A549 (cell line): ENCODE results near the gene SEC14L5.

ENCODE experiments used
- ESRRA ChIP-seq: fragments of 150-350 bp; IDR thresholded peaks from 2 replicates; pipeline ENCODE4 v1.6.1; 2014; ENCODE audit warnings: mild to moderate bottlenecking, low read length, borderline replicate concordance
- POLR2A ChIP-seq: IDR thresholded peaks from 2 replicates; pipeline ENCODE4 v1.6.1; 2012; ENCODE audit warnings: mild to moderate bottlenecking, low read length
- TF ChIP-seq, protein P1 (sequence below): fragments of >200 bp; sonication (Bioruptor Twin); formaldehyde crosslinking; IDR thresholded peaks from 3 replicates; pipeline ENCODE4 v1.5.1; 2016

DNA sequence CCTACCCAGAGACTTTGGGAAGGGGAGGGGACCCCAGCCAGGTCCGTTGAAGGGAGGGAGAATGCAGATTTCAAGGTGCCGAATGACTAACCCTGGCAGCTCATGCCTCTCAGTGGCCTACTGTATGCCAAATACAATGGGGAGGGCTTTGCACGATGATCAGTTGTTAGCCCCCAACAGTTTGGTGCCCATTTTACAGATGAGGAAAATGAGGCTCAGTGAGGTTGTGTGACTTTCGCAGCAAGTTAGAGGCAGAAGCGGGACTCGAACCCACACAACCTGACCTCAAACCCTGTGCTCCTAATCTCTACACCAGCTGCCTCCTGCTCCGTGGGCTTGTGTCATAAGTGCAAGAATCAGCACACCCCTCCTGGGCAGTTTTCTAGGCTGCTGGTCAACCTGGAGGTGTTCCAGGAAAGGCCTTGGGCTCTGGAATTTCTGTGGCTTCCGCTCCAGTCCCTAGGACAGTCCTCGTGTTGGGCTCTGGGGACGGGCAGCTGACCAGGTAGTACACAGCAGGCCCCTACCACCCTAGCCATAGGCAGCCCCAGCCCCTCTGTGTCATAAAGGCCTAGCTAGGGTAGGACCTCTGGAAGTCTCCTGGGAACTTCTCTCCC is 87.5 kb downstream of the SEC14L5 start:
- TF ChIP-seq ESRRA (no peak), POLR2A (no peak)
- TF ChIP-seq, protein P1, sequence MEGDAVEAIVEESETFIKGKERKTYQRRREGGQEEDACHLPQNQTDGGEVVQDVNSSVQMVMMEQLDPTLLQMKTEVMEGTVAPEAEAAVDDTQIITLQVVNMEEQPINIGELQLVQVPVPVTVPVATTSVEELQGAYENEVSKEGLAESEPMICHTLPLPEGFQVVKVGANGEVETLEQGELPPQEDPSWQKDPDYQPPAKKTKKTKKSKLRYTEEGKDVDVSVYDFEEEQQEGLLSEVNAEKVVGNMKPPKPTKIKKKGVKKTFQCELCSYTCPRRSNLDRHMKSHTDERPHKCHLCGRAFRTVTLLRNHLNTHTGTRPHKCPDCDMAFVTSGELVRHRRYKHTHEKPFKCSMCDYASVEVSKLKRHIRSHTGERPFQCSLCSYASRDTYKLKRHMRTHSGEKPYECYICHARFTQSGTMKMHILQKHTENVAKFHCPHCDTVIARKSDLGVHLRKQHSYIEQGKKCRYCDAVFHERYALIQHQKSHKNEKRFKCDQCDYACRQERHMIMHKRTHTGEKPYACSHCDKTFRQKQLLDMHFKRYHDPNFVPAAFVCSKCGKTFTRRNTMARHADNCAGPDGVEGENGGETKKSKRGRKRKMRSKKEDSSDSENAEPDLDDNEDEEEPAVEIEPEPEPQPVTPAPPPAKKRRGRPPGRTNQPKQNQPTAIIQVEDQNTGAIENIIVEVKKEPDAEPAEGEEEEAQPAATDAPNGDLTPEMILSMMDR = no peak
